Gastrocnemius medialis (tissue), 4 donors: Measurements from ENCODE around the gene RAN. TPM values are rescaled to one million over a fixed set of nuclear protein-coding genes. Genes with fewer than 3 reads are reported as not detected.
A peak's percentile ranks its signal among the peaks of the same experiment; 100 is the strongest.

Source experiments
- ATAC-seq, 2 donors: fragments of 150-250 bp; one replicate each; pipeline ENCODE4 v1.9.1; 2016
- DNase-seq, 2 donors: peaks; one replicate each; pipeline ENCODE4 v3.0.0-alpha.2; 2019
- H3K27ac ChIP-seq, 4 donors: fragments of 200-600 bp; sonication (generic); 1 replicate in 1 of 4; 2 replicates in 3 of 4; pipeline ENCODE4 v1.5.1; 2016 to 2018; ENCODE audit warnings: mild to moderate bottlenecking in 2 of 4, moderate library complexity in 1 of 4
- H3K27me3 ChIP-seq, 3 donors: fragments of 200-600 bp; sonication (generic) in 2 of 3; 1 replicate in 1 of 3; 2 replicates in 2 of 3; pipeline versions ENCODE4 v1.5.1 to v1.6.0; 2016 to 2019; ENCODE audit warnings: mild to moderate bottlenecking in 1 of 3, moderate library complexity in 1 of 3
- H3K36me3 ChIP-seq, 2 donors: fragments of 200-600 bp; sonication (generic) in 1 of 2; one replicate each; pipeline ENCODE4 v1.5.1; 2017 to 2018
- H3K4me1 ChIP-seq, 2 donors: fragments of 200-600 bp; sonication (generic) in 1 of 2; one replicate each; pipeline ENCODE4 v1.5.1; 2016 to 2017; ENCODE audit warnings: mild to moderate bottlenecking in 2 of 2
- H3K4me3 ChIP-seq, 4 donors: fragments of 200-600 bp; sonication (generic) in 3 of 4; 1 replicate in 1 of 4; 2 replicates in 3 of 4; pipeline ENCODE4 v1.5.1; 2016 to 2019; ENCODE audit warnings: mild to moderate bottlenecking in 2 of 4
- H3K9me3 ChIP-seq, 3 donors: fragments of 200-600 bp; sonication (generic) in 2 of 3; 1 replicate in 1 of 3; 2 replicates in 2 of 3; pipeline ENCODE4 v1.5.1; 2016 to 2019
- POLR2A ChIP-seq, 2 donors: fragments of 450-650 bp; IDR thresholded peaks; one replicate each; pipeline ENCODE4 v1.6.1; 2017; ENCODE audit warnings: antibody characterized with exemption in 2 of 2, mild to moderate bottlenecking in 2 of 2, moderate library complexity in 2 of 2
- in situ Hi-C, 4 donors: fragments of 200-750 bp; cut with MboI; loops; one replicate each; pipeline versions ENCODE4 v1.15.0 to v1.8.0; 2017; ENCODE audit warnings: low sequenced_read_pairs in 4 of 4
- intact Hi-C: fragments of 100-400 bp; cut with DNase I; formaldehyde crosslinking; loops from one replicate; pipeline ENCODE4 v1.15.1; 2023; ENCODE audit warnings: low total_unique reads
- total RNA-seq, 4 donors: library from RNA; depleted of rRNA; stranded (reverse); fragments of >200 nt; gene quantifications; one replicate each; pipeline versions ENCODE4 v1.1.0 to v1.2.3, GENCODE V29; 2016
- TF ChIP-seq, protein P1 (sequence below), 5 experiments: fragments of 450-650 bp in 3 of 5; fragments of 200-600 bp in 2 of 5; sonication (generic) in 2 of 5; IDR thresholded peaks in 4 of 5; conservative IDR thresholded peaks in 1 of 5; 1 replicate in 4 of 5; 2 replicates in 1 of 5; pipeline ENCODE4 v1.5.1; 2016 to 2019; ENCODE audit warnings: antibody characterized with exemption in 5 of 5, mild to moderate bottlenecking in 3 of 5, moderate library complexity in 3 of 5

RAN gene
- total RNA-seq, 4 donors from 2014 or later, result 125 to 299 (median 197) TPM

GRCh38 chr12:130920723-130921381, 49.0 kb downstream of the RAN start:
- intact Hi-C loops, result no loop called here
- Histone ChIP-seq H3K27me3 (peaks cover 6 to 27% (median 15%) of the 10 kb centered on the region in 3 donors), H3K9me3 (no peaks in the 10 kb centered on the region), H3K36me3 (no peaks in the 10 kb centered on the region), H3K4me3 (no peak overlapping the region), H3K27ac (peak overlapping the region; percentile 5 to 63 (median 59)), H3K4me1 (peaks cover 0 to 2% of the 10 kb centered on the region in 2 donors)
- DNase-seq (peak; percentile 54 to 82), ATAC-seq (peak; percentile 69 to 72)
- TF ChIP-seq POLR2A (IDR thresholded peaks at IDR 0.05), result no peak
- TF ChIP-seq, protein P1, sequence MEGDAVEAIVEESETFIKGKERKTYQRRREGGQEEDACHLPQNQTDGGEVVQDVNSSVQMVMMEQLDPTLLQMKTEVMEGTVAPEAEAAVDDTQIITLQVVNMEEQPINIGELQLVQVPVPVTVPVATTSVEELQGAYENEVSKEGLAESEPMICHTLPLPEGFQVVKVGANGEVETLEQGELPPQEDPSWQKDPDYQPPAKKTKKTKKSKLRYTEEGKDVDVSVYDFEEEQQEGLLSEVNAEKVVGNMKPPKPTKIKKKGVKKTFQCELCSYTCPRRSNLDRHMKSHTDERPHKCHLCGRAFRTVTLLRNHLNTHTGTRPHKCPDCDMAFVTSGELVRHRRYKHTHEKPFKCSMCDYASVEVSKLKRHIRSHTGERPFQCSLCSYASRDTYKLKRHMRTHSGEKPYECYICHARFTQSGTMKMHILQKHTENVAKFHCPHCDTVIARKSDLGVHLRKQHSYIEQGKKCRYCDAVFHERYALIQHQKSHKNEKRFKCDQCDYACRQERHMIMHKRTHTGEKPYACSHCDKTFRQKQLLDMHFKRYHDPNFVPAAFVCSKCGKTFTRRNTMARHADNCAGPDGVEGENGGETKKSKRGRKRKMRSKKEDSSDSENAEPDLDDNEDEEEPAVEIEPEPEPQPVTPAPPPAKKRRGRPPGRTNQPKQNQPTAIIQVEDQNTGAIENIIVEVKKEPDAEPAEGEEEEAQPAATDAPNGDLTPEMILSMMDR (IDR thresholded peaks at IDR 0.05 in 4 of 5, conservative IDR thresholded peaks at IDR 0.05 in 1 of 5), result no peak
- in situ Hi-C loops, result loop anchor here in 2 of 4 donors (25.0 kb wide), 1 partner anchor 216 kb away; no protein-coding TSS in a partner anchor

- TF ChIP-seq POLR2A (IDR thresholded peaks at IDR 0.05), result no peak
- TF ChIP-seq, protein P1 (IDR thresholded peaks at IDR 0.05 in 4 of 5, conservative IDR thresholded peaks at IDR 0.05 in 1 of 5), result no peak
- in situ Hi-C loops (loop anchor here in 2 of 4 donors (25.0 kb wide), 1 partner anchor 215 kb away; no protein-coding TSS in a partner anchor), intact Hi-C loops (no loop called here)
- Histone ChIP-seq H3K9me3 (no peaks in the 10 kb centered on the region), H3K4me3 (no peak overlapping the region), H3K4me1 (no peaks in the 10 kb centered on the region), H3K27me3 (peaks cover 3 to 17% (median 7%) of the 10 kb centered on the region in 3 donors), H3K36me3 (no peaks in the 10 kb centered on the region), H3K27ac (peak overlapping the region in 1 of 4 donors; percentile 28)
- DNase-seq (no peak), ATAC-seq (peak in 1 of 2 donors; percentile 39)
Measured at GRCh38 chr12:130922511-130922953, 50.7 kb downstream of the RAN start.

- TF ChIP-seq, protein P1 (IDR thresholded peaks at IDR 0.05 in 4 of 5, conservative IDR thresholded peaks at IDR 0.05 in 1 of 5), result no peak
- no peak for TF ChIP-seq POLR2A (IDR thresholded peaks at IDR 0.05)
- no peak overlapping the region for H3K27ac ChIP-seq
- no peak overlapping the region for H3K4me3 ChIP-seq
- no peaks in the 10 kb centered on the region for H3K36me3 ChIP-seq
- in situ Hi-C loops (loop anchor here in 2 of 4 donors (25.0 kb wide), 1 partner anchor 212 kb away; no protein-coding TSS in a partner anchor), intact Hi-C loops (no loop called here)
- H3K4me1 ChIP-seq, result no peaks in the 10 kb centered on the region
- H3K27me3 ChIP-seq, result peaks cover 7 to 16% (median 7%) of the 10 kb centered on the region in 3 donors
- ATAC-seq (no peak), DNase-seq (no peak)
- no peaks in the 10 kb centered on the region for H3K9me3 ChIP-seq
Measured at GRCh38 chr12:130924966-130925665, 53.2 kb downstream of the RAN start.

- Histone ChIP-seq H3K9me3 (no peaks in the 10 kb centered on the region), H3K4me1 (no peaks in the 10 kb centered on the region), H3K4me3 (no peak overlapping the region), H3K36me3 (no peaks in the 10 kb centered on the region), H3K27ac (no peak overlapping the region), H3K27me3 (peaks cover 7 to 18% (median 10%) of the 10 kb centered on the region in 3 donors)
- DNase-seq, result no peak
- intact Hi-C loops (no loop called here), in situ Hi-C loops (no loop called here)
- no peak for ATAC-seq
- TF ChIP-seq POLR2A (IDR thresholded peaks at IDR 0.05), result no peak
- TF ChIP-seq, protein P1 (IDR thresholded peaks at IDR 0.05 in 4 of 5, conservative IDR thresholded peaks at IDR 0.05 in 1 of 5), result no peak
Measured at GRCh38 chr12:130925666-130926015, 53.8 kb downstream of the RAN start.

Other genes with a start within 250 kb of the RAN start
- 1 to 10 TPM in 2 of 4 donors, under 1 TPM in 1, not detected in 1; 0.76 to 2.2 (median 1.2) TPM for gene RIMBP2, start 155.8 kb upstream of the RAN start, total RNA-seq
- 10 to 100 TPM in 1 of 4 donors, 1 to 10 TPM in 3; 4.8 to 12.0 (median 9.1) TPM for gene STX2, start 32.8 kb upstream of the RAN start, total RNA-seq
- 1 to 10 TPM; 5.3 to 9.6 (median 8.2) TPM for gene ADGRD1, start 81.8 kb downstream of the RAN start, total RNA-seq